Fibroblast of villous mesenchyme (primary cell): ENCODE results near the gene ANKRD33. TPM values are rescaled to one million over a fixed set of nuclear protein-coding genes. Genes with fewer than 3 reads are reported as not detected.

Experiments
- DNase-seq: peaks from one replicate; pipeline ENCODE4 v3.0.0-alpha.2; 2010; ENCODE audit warnings: low read depth
- H3K4me3 ChIP-seq: 2 replicates; pipeline ENCODE4 v1.5.1; 2011; ENCODE audit warnings: low read depth, mild to moderate bottlenecking, low read length
- total RNA-seq: library from RNA; depleted of rRNA; stranded (reverse); fragments of >200 nt; gene quantifications from 2 replicates; pipeline ENCODE4 v1.2.3, GENCODE V29; 2012
- TF ChIP-seq, protein P1 (sequence below): IDR thresholded peaks from 2 replicates; pipeline ENCODE4 v1.5.1; 2012; ENCODE audit warnings: low read depth, mild to moderate bottlenecking, low read length; ENCODE audit not compliant: insufficient read depth

Gene ANKRD33, protein sequence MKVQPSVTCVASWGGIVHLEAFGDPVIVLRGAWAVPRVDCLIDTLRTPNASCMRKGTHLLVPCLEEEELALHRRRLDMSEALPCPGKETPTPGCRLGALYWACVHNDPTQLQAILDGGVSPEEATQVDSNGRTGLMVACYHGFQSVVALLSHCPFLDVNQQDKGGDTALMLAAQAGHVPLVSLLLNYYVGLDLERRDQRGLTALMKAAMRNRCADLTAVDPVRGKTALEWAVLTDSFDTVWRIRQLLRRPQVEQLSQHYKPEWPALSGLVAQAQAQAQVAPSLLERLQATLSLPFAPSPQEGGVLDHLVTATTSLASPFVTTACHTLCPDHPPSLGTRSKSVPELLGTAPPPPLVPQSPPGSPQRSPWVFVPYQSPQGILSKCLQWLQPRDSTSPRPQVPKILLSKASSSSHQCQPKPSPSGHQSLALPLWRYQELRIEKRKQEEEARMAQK
- not detected in 2 replicates for total RNA-seq

DNA sequence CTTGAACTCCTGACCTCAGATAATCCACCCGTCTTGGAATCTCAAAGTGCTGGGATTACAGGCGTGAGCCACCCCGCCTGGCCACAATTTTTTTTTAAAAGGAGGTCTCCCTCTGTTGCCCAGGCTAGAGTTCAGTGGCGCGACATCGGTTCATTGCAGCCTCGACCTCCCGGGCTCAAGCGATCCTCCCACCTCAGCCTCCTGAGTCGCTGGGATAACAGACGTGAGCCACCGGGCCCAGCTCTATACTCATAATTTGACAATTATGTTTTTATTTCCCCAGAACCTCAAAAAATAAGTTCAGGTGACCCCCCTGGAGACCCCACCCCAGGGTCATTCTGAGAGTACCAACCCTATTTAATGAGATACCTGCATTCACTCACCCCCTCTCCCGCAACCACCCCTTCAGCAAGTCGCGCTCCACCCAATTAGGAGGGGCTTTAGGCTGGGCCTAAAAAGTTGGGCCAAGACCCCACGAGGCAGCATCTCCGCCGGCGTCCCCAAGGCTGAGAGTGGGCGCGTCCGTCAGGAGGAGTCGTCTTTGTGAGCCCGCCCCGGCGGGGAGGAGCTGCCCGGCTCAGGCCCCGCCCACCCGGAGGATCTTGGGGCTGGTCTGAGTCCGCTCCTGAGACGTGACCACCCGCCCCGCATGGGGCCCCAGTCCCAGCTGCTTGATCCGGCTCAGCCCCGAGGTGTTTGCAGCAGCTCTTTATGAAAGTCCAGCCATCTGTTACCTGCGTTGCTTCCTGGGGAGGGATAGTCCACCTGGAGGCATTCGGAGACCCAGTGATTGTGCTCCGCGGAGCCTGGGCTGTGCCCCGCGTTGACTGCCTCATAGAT, at the start of gene ANKRD33:
Gene ANKRD33, plus strand, starts transcription at position 628 of the 840 bp plus-strand sequence. Its CDS starts 84 bp downstream, at position 712.
- TF ChIP-seq, protein P1, sequence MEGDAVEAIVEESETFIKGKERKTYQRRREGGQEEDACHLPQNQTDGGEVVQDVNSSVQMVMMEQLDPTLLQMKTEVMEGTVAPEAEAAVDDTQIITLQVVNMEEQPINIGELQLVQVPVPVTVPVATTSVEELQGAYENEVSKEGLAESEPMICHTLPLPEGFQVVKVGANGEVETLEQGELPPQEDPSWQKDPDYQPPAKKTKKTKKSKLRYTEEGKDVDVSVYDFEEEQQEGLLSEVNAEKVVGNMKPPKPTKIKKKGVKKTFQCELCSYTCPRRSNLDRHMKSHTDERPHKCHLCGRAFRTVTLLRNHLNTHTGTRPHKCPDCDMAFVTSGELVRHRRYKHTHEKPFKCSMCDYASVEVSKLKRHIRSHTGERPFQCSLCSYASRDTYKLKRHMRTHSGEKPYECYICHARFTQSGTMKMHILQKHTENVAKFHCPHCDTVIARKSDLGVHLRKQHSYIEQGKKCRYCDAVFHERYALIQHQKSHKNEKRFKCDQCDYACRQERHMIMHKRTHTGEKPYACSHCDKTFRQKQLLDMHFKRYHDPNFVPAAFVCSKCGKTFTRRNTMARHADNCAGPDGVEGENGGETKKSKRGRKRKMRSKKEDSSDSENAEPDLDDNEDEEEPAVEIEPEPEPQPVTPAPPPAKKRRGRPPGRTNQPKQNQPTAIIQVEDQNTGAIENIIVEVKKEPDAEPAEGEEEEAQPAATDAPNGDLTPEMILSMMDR: no peak
- DNase-seq: peak; percentile 41
- peak within 1 kb of the TSS; percentile 15 for H3K4me3 ChIP-seq

GRCh38 chr12:51838762-51839161, 49.1 kb upstream of the ANKRD33 start:
- no peak overlapping the region for H3K4me3 ChIP-seq
- no peak for DNase-seq
- TF ChIP-seq, protein P1: no peak

- DNase-seq: no peak
- H3K4me3 ChIP-seq: no peak overlapping the region
- TF ChIP-seq, protein P1: no peak
These were observed 48.5 kb upstream of the ANKRD33 start for GRCh38 chr12:51839310-51839947.

DNA sequence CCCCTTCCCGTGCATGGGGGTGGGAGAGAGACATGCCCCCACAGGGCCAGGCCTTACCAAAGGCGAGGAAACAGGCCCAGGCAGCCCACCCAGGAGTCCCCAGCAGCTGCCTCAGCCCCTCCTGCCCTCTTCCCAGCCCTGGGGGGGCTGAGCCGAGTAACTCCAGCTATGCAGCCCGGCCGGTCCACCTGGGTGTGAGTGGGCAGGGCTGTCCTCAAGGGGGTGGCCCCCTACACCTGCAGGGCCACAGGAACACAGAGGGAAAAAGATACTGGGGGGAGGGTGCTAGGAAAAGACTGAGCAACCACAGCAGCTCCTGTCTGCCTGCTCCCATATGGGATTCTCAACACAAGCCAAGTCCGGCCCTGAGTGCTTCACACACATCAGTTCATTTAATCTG, 46.9 kb upstream of the ANKRD33 start:
- H3K4me3 ChIP-seq: no peak overlapping the region
- TF ChIP-seq, protein P1: no peak
- no peak for DNase-seq

GRCh38 chr12:51841727-51842126, 46.2 kb upstream of the ANKRD33 start:
- TF ChIP-seq, protein P1: no peak

DNA sequence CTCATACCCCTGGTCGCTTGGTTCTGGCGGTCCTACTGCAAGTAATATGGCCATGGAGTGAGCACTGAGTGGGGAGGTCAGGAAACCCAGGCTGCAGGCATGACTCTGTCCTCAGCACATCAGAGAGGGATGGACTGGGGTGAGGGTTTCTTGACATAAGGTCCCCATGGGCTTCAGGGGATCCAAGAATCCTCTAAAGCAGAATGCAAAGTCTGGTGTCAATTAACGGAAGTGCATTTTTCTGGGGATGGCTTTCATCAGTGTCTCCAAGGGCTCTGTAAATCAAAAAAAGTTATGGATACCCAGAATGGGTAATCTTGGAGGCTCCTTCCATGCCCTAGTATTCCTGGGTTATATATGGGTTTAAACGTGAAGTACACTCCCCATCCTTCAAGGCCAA, 43.0 kb upstream of the ANKRD33 start:
- no peak for DNase-seq
- H3K4me3 ChIP-seq: no peak overlapping the region
- TF ChIP-seq, protein P1: no peak

More at GRCh38 chr12:51841727-51842126, 46.2 kb upstream of the ANKRD33 start:
- H3K4me3 ChIP-seq: no peak overlapping the region
- DNase-seq: no peak
